ENCODE results near the gene KHDC4.
"Not testable (repeated sequence)": the region's sequence is repeated elsewhere in the genome, so short reads cannot be mapped to it uniquely, and the experiment has no call there.

The KHDC4 gene

GRCh38 chr1:155900161-155900560, 34.1 kb downstream of the KHDC4 start:
- no peak for DNase-seq (ENCODE audit: low read depth)

- no peak for DNase-seq (ENCODE audit: low read depth)
These were observed 34.5 kb downstream of the KHDC4 start for GRCh38 chr1:155899683-155900082.

- no peak for DNase-seq (ENCODE audit: low read depth)
These were observed 35.3 kb downstream of the KHDC4 start for GRCh38 chr1:155898888-155899287.

- no peak for DNase-seq (ENCODE audit: low read depth)
These were observed 36.5 kb downstream of the KHDC4 start for GRCh38 chr1:155897746-155898145.

- not testable (repeated sequence) for DNase-seq (ENCODE audit: low read depth)
These were observed 37.7 kb downstream of the KHDC4 start for GRCh38 chr1:155896476-155896875.

- DNase-seq (ENCODE audit: low read depth): not testable (repeated sequence)
These were observed 38.6 kb downstream of the KHDC4 start for GRCh38 chr1:155895617-155896016.

- peak; percentile 95 for DNase-seq (ENCODE audit: low read depth)
These were observed 40.6 kb downstream of the KHDC4 start for GRCh38 chr1:155893389-155894142.

GRCh38 chr1:155892796-155893195, 41.4 kb downstream of the KHDC4 start:
- DNase-seq (ENCODE audit: low read depth): peak; percentile 87

- DNase-seq (ENCODE audit: low read depth): no peak
These were observed 44.0 kb downstream of the KHDC4 start for GRCh38 chr1:155890251-155890650.

- peak; percentile 54 for DNase-seq (ENCODE audit: low read depth)
These were observed 44.6 kb downstream of the KHDC4 start for GRCh38 chr1:155889566-155889965.

- peak; percentile 47 for DNase-seq (ENCODE audit: low read depth)
These were observed 45.7 kb downstream of the KHDC4 start for GRCh38 chr1:155888481-155888880.

- DNase-seq (ENCODE audit: low read depth): no peak
These were observed 49.2 kb downstream of the KHDC4 start for GRCh38 chr1:155884982-155885381.

- DNase-seq (ENCODE audit: low read depth): peak; percentile 74
These were observed 49.9 kb downstream of the KHDC4 start for GRCh38 chr1:155884031-155884960.

GRCh38 chr1:155882766-155883165, 51.4 kb downstream of the KHDC4 start:
- DNase-seq (ENCODE audit: low read depth): peak; percentile 59

GRCh38 chr1:155882235-155882634, 52.0 kb downstream of the KHDC4 start:
- DNase-seq (ENCODE audit: low read depth): no peak

- no peak for DNase-seq (ENCODE audit: low read depth)
These were observed 53.3 kb downstream of the KHDC4 start for GRCh38 chr1:155880950-155881349.

- DNase-seq (ENCODE audit: low read depth): no peak
These were observed 54.0 kb downstream of the KHDC4 start for GRCh38 chr1:155880251-155880650.

- DNase-seq (ENCODE audit: low read depth): no peak
These were observed 56.3 kb downstream of the KHDC4 start for GRCh38 chr1:155877945-155878344.

GRCh38 chr1:155873860-155874259, 60.4 kb downstream of the KHDC4 start:
- peak; percentile 42 for DNase-seq (ENCODE audit: low read depth)

GRCh38 chr1:155872527-155872926, 61.7 kb downstream of the KHDC4 start:
- no peak for DNase-seq (ENCODE audit: low read depth)

GRCh38 chr1:155871390-155871789, 62.8 kb downstream of the KHDC4 start:
- DNase-seq (ENCODE audit: low read depth): peak; percentile 21

- DNase-seq (ENCODE audit: low read depth): no peak
These were observed 66.4 kb downstream of the KHDC4 start for GRCh38 chr1:155867766-155868165.

GRCh38 chr1:155864393-155864792, 69.8 kb downstream of the KHDC4 start:
- DNase-seq (ENCODE audit: low read depth): peak; percentile 60
